ENCODE results near the gene SAXO2. TPM values are rescaled to one million over a fixed set of nuclear protein-coding genes. Genes with fewer than 3 reads are reported as not detected.
"Not testable (repeated sequence)": the region's sequence is repeated elsewhere in the genome, so short reads cannot be mapped to it uniquely, and the experiment has no call there.

Gene SAXO2
- total RNA-seq, 1 experiment from 2014 or later = 0.60 TPM

GRCh38 chr15:82319522-82320278, 57.1 kb downstream of the SAXO2 start:
- H2AFZ ChIP-seq (ENCODE audit: low read length); H3K27me3 ChIP-seq (ENCODE audit: low read length); DNase-seq: not testable (repeated sequence)

DNA sequence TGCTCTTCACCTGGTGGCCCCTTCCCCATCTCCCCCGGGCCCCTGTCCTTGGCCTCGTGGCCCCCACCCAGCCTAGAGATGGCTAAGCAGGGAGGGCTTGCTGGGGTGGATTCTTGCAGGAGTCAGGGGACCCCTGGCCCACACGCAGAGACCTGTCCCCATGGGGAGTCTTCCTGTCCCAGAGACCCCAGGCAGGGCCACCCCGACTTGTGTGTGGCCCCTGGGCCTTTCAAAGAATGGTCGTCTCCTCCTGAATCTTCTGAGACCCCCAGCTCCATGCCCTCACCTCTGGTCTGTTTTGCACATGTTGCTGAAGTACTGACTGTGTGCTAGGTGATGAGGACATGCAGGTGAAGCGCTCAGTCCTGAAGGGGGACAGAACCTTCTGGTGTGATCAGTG, 58.2 kb downstream of the SAXO2 start:
- not testable (repeated sequence) for H3K4me3 ChIP-seq (ENCODE audit: low read length); H3K27me3 ChIP-seq (ENCODE audit: low read length); H3K9ac ChIP-seq (ENCODE audit: low read length); DNase-seq; H3K36me3 ChIP-seq (ENCODE audit: insufficient read depth, low read length); H3K4me1 ChIP-seq (ENCODE audit: low read length); H3K9me2 ChIP-seq (replicated peaks; ENCODE audit: insufficient read depth, low read length); H3K4me2 ChIP-seq (ENCODE audit: low read depth, low read length, poor library complexity, severe bottlenecking); H4K20me1 ChIP-seq (ENCODE audit: insufficient read depth, low read depth, low read length); H3K27ac ChIP-seq (ENCODE audit: low read length); H3K9me3 ChIP-seq (ENCODE audit: low read length); H2AFZ ChIP-seq (ENCODE audit: low read length); H3K79me2 ChIP-seq (ENCODE audit: low read length)

More at GRCh38 chr15:82319522-82320278, 57.1 kb downstream of the SAXO2 start:
- not testable (repeated sequence) for H3K9ac ChIP-seq (ENCODE audit: low read length); H3K36me3 ChIP-seq (ENCODE audit: insufficient read depth, low read length); H3K4me1 ChIP-seq (ENCODE audit: low read length); H3K4me2 ChIP-seq (ENCODE audit: low read depth, low read length, poor library complexity, severe bottlenecking); H3K4me3 ChIP-seq (ENCODE audit: low read length); H3K9me3 ChIP-seq (ENCODE audit: low read length); H4K20me1 ChIP-seq (ENCODE audit: insufficient read depth, low read depth, low read length); H3K79me2 ChIP-seq (ENCODE audit: low read length); H3K27ac ChIP-seq (ENCODE audit: low read length); H3K9me2 ChIP-seq (replicated peaks; ENCODE audit: insufficient read depth, low read length)

GRCh38 chr15:82322488-82322887, 59.9 kb downstream of the SAXO2 start:
- H3K27me3 ChIP-seq (ENCODE audit: low read length); H3K36me3 ChIP-seq (ENCODE audit: insufficient read depth, low read length); H3K4me2 ChIP-seq (ENCODE audit: low read depth, low read length, poor library complexity, severe bottlenecking); H3K4me1 ChIP-seq (ENCODE audit: low read length); DNase-seq; H2AFZ ChIP-seq (ENCODE audit: low read length); H3K79me2 ChIP-seq (ENCODE audit: low read length); H4K20me1 ChIP-seq (ENCODE audit: insufficient read depth, low read depth, low read length); H3K9me3 ChIP-seq (ENCODE audit: low read length); H3K4me3 ChIP-seq (ENCODE audit: low read length); H3K27ac ChIP-seq (ENCODE audit: low read length); H3K9ac ChIP-seq (ENCODE audit: low read length); H3K9me2 ChIP-seq (replicated peaks; ENCODE audit: insufficient read depth, low read length): not testable (repeated sequence)

DNA sequence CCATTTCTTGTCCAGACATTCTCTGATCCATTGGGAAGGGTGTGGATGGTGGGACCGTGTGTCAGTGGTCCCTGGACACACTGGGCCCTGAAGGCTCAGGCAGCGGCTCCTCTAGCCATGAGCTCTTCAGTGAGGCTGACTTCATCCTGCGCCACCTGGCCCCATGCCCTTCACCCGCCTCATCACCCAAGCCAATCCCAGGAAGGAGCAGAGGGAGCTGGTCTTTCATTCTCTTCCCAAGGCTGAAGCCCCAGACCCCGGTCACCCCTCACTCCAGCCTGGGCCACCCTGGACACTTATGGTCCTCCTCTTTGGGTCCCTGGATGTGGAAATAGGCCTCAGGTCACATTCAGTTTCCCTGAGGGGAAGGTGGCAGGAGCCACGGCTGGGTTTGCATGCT, 62.2 kb downstream of the SAXO2 start:
- not testable (repeated sequence) for DNase-seq; H3K4me2 ChIP-seq (ENCODE audit: low read depth, low read length, poor library complexity, severe bottlenecking); H3K4me3 ChIP-seq (ENCODE audit: low read length); H3K9me2 ChIP-seq (replicated peaks; ENCODE audit: insufficient read depth, low read length); H3K9me3 ChIP-seq (ENCODE audit: low read length); H3K4me1 ChIP-seq (ENCODE audit: low read length); H2AFZ ChIP-seq (ENCODE audit: low read length); H3K79me2 ChIP-seq (ENCODE audit: low read length); H3K36me3 ChIP-seq (ENCODE audit: insufficient read depth, low read length); H3K27me3 ChIP-seq (ENCODE audit: low read length); H3K9ac ChIP-seq (ENCODE audit: low read length); H4K20me1 ChIP-seq (ENCODE audit: insufficient read depth, low read depth, low read length); H3K27ac ChIP-seq (ENCODE audit: low read length)

DNA sequence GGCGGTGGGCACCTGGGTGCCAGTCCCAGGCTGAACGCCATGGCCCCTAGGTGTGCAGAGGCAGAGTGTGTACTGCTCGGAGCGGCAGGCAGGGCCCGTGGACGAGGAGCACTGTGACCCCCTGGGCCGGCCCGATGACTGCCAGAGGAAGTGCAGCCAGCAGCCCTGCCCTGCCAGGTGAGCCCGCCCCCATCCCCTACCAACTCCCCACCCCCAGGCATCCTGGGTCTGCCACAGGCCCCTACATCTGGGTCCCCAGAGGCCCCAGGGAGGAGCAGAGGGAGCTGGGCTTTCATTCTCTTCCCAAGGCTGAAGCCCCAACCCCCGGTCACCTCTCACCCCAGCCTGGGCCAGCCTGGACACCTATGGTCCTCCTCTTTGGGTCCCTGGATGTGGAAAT, 63.0 kb downstream of the SAXO2 start:
- not testable (repeated sequence) for H3K4me3 ChIP-seq (ENCODE audit: low read length); H3K4me2 ChIP-seq (ENCODE audit: low read depth, low read length, poor library complexity, severe bottlenecking); H3K9ac ChIP-seq (ENCODE audit: low read length); H3K9me3 ChIP-seq (ENCODE audit: low read length); DNase-seq; H3K36me3 ChIP-seq (ENCODE audit: insufficient read depth, low read length); H4K20me1 ChIP-seq (ENCODE audit: insufficient read depth, low read depth, low read length); H2AFZ ChIP-seq (ENCODE audit: low read length); H3K4me1 ChIP-seq (ENCODE audit: low read length); H3K9me2 ChIP-seq (replicated peaks; ENCODE audit: insufficient read depth, low read length); H3K27me3 ChIP-seq (ENCODE audit: low read length); H3K27ac ChIP-seq (ENCODE audit: low read length); H3K79me2 ChIP-seq (ENCODE audit: low read length)

DNA sequence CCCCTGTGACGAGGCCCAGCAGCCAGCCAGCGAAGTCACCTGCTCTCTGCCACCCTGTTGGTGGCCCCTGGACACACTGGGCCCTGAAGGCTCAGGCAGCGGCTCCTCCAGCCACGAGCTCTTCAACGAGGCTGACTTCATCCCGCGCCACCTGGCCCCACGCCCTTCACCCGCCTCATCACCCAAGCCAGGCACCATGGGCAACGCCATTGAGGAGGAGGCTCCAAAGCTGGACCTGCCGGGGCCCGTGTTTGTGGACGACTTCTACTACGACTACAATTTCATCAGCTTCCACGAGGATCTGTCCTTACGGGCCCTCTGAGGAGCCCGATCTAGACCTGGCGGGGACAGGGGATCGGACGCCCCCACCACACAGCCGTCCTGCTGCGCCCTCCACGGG, 64.3 kb downstream of the SAXO2 start:
- not testable (repeated sequence) for H3K9me2 ChIP-seq (replicated peaks; ENCODE audit: insufficient read depth, low read length); H2AFZ ChIP-seq (ENCODE audit: low read length); H3K36me3 ChIP-seq (ENCODE audit: insufficient read depth, low read length); H4K20me1 ChIP-seq (ENCODE audit: insufficient read depth, low read depth, low read length); H3K27ac ChIP-seq (ENCODE audit: low read length); H3K9ac ChIP-seq (ENCODE audit: low read length); H3K4me3 ChIP-seq (ENCODE audit: low read length); H3K4me2 ChIP-seq (ENCODE audit: low read depth, low read length, poor library complexity, severe bottlenecking); H3K9me3 ChIP-seq (ENCODE audit: low read length); H3K27me3 ChIP-seq (ENCODE audit: low read length); DNase-seq; H3K79me2 ChIP-seq (ENCODE audit: low read length); H3K4me1 ChIP-seq (ENCODE audit: low read length)

DNA sequence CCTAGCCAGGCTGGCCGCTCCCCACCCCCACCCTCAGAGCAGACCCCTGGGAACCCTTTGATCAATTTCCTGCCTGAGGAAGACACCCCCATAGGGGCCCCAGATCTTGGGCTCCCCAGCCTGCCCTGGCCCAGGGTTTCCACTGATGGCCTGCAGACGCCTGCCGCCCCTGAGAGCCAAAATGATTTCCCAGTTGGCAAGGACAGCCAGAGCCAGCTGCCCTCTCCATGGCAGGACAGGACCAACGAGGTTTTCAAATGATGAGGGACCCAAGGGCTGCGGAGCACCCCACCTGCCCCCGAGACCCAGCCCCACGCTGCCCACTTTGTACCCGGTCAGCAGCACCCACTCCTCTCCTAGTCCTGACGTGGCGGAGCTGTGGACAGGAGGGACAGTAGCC, 64.8 kb downstream of the SAXO2 start:
- H3K9me3 ChIP-seq (ENCODE audit: low read length); DNase-seq; H3K9ac ChIP-seq (ENCODE audit: low read length); H3K4me1 ChIP-seq (ENCODE audit: low read length); H3K27ac ChIP-seq (ENCODE audit: low read length); H4K20me1 ChIP-seq (ENCODE audit: insufficient read depth, low read depth, low read length); H3K4me2 ChIP-seq (ENCODE audit: low read depth, low read length, poor library complexity, severe bottlenecking); H3K36me3 ChIP-seq (ENCODE audit: insufficient read depth, low read length); H3K4me3 ChIP-seq (ENCODE audit: low read length); H3K79me2 ChIP-seq (ENCODE audit: low read length); H3K9me2 ChIP-seq (replicated peaks; ENCODE audit: insufficient read depth, low read length); H2AFZ ChIP-seq (ENCODE audit: low read length); H3K27me3 ChIP-seq (ENCODE audit: low read length): not testable (repeated sequence)

- not testable (repeated sequence) for H2AFZ ChIP-seq (ENCODE audit: low read length); H4K20me1 ChIP-seq (ENCODE audit: insufficient read depth, low read depth, low read length); H3K9me2 ChIP-seq (replicated peaks; ENCODE audit: insufficient read depth, low read length); DNase-seq; H3K4me3 ChIP-seq (ENCODE audit: low read length); H3K4me2 ChIP-seq (ENCODE audit: low read depth, low read length, poor library complexity, severe bottlenecking); H3K79me2 ChIP-seq (ENCODE audit: low read length); H3K27ac ChIP-seq (ENCODE audit: low read length); H3K9me3 ChIP-seq (ENCODE audit: low read length); H3K27me3 ChIP-seq (ENCODE audit: low read length); H3K36me3 ChIP-seq (ENCODE audit: insufficient read depth, low read length); H3K9ac ChIP-seq (ENCODE audit: low read length); H3K4me1 ChIP-seq (ENCODE audit: low read length)
Measured at GRCh38 chr15:82329039-82329438, 66.4 kb downstream of the SAXO2 start.

DNA sequence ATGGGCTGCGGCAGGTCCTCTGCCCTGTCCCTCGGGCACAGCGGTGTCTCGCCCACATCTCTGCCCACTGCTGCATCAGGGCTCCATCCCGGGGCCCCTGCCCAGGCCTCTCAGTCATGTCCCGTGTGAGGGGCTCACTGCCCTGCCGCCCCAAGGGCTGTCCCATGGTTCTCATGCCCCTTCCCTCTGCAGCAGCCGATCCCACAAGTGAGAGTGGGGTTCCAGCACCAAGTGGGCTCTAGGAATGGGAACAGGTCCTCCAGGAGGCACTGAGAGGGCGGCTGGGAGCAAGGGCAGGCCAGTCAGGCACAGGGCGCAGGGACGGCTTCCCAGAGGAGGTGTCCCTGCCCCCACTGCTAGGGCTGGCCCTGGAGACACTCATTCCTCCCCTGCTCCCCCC, 68.3 kb downstream of the SAXO2 start:
- H3K4me2 ChIP-seq (ENCODE audit: low read depth, low read length, poor library complexity, severe bottlenecking); H3K36me3 ChIP-seq (ENCODE audit: insufficient read depth, low read length); H3K27me3 ChIP-seq (ENCODE audit: low read length); H3K27ac ChIP-seq (ENCODE audit: low read length); H3K9me3 ChIP-seq (ENCODE audit: low read length); H4K20me1 ChIP-seq (ENCODE audit: insufficient read depth, low read depth, low read length); H3K4me1 ChIP-seq (ENCODE audit: low read length); H2AFZ ChIP-seq (ENCODE audit: low read length); H3K9ac ChIP-seq (ENCODE audit: low read length); H3K4me3 ChIP-seq (ENCODE audit: low read length); DNase-seq; H3K9me2 ChIP-seq (replicated peaks; ENCODE audit: insufficient read depth, low read length); H3K79me2 ChIP-seq (ENCODE audit: low read length): not testable (repeated sequence)

Measured in Karpas-422 (cell line).